Ovary (tissue), 3 donors: ENCODE results near the gene PCDHGB1.

Experiments
- EP300 ChIP-seq: sonication (generic); formaldehyde crosslinking; IDR thresholded peaks from one replicate; pipeline ENCODE4 v1.6.1; 2017; ENCODE audit warnings: antibody characterized with exemption
- POLR2A ChIP-seq: fragments of 450-650 bp; IDR thresholded peaks from one replicate; pipeline ENCODE4 v1.6.1; 2017; ENCODE audit warnings: antibody characterized with exemption, mild to moderate bottlenecking, moderate library complexity
- TF ChIP-seq, protein P1 (sequence below), 3 donors: fragments of 450-650 bp in 2 of 3; fragments of 200-600 bp in 1 of 3; IDR thresholded peaks; one replicate each; pipeline versions ENCODE4 v1.5.1 to v1.8.0; 2016 to 2022; ENCODE audit warnings: antibody characterized with exemption in 3 of 3, mild to moderate bottlenecking in 1 of 3
- donor health status: DM: no; HTN: no; CAD: no.

DNA sequence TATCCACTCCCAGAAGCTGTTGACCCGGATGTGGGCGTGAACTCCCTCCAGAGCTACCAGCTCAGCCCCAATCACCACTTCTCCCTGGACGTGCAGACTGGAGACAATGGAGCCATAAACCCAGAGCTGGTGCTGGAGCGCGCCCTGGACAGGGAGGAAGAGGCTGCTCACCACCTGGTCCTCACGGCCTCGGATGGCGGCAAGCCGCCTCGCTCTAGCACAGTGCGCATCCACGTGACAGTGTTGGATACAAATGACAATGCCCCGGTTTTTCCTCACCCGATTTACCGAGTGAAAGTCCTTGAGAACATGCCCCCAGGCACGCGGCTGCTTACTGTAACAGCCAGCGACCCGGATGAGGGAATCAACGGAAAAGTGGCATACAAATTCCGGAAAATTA, 43.4 kb downstream of the PCDHGB1 start:
- TF ChIP-seq, protein P1, sequence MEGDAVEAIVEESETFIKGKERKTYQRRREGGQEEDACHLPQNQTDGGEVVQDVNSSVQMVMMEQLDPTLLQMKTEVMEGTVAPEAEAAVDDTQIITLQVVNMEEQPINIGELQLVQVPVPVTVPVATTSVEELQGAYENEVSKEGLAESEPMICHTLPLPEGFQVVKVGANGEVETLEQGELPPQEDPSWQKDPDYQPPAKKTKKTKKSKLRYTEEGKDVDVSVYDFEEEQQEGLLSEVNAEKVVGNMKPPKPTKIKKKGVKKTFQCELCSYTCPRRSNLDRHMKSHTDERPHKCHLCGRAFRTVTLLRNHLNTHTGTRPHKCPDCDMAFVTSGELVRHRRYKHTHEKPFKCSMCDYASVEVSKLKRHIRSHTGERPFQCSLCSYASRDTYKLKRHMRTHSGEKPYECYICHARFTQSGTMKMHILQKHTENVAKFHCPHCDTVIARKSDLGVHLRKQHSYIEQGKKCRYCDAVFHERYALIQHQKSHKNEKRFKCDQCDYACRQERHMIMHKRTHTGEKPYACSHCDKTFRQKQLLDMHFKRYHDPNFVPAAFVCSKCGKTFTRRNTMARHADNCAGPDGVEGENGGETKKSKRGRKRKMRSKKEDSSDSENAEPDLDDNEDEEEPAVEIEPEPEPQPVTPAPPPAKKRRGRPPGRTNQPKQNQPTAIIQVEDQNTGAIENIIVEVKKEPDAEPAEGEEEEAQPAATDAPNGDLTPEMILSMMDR (IDR thresholded peaks at IDR 0.05), result no peak
- TF ChIP-seq POLR2A (no peak), EP300 (no peak)
